HepG2 (cell line): ENCODE data around the gene RIPPLY1. TPM values are rescaled to one million over a fixed set of nuclear protein-coding genes. Genes with fewer than 3 reads are reported as not detected.

Experiments used
- CHCHD3 ChIP-seq: sonication (generic); formaldehyde crosslinking; IDR thresholded peaks from 2 replicates; pipeline ENCODE4 v1.8.0; 2022; ENCODE audit warnings: mild to moderate bottlenecking, missing genetic modification reagents, moderate library complexity
- GATA4 ChIP-seq: sonication (generic); IDR thresholded peaks from 2 replicates; pipeline ENCODE4 v1.6.1; 2016; ENCODE audit warnings: antibody characterized with exemption, low read depth, borderline replicate concordance
- HNF4A ChIP-seq: sonication (generic); formaldehyde crosslinking; IDR thresholded peaks from 2 replicates; pipeline ENCODE4 v1.4.0; 2020; ENCODE audit warnings: missing genetic modification reagents
- HNF4G ChIP-seq, 2 experiments: sonication (generic) in 1 of 2; formaldehyde crosslinking in 1 of 2; IDR thresholded peaks; 2 replicates each; pipeline versions ENCODE4 v1.4.0 to v1.6.1; 2011 to 2020; ENCODE audit warnings: borderline replicate concordance in 2 of 2, low read depth in 2 of 2, mild to moderate bottlenecking in 2 of 2, low read length in 1 of 2, missing genetic modification reagents in 1 of 2, moderate library complexity in 1 of 2
- SALL1 ChIP-seq: sonication (generic); formaldehyde crosslinking; IDR thresholded peaks from 2 replicates; pipeline ENCODE4 v1.8.0; 2022; ENCODE audit warnings: mild to moderate bottlenecking, missing genetic modification reagents
- ZNF776 ChIP-seq: sonication (generic); formaldehyde crosslinking; IDR thresholded peaks from 2 replicates; pipeline ENCODE4 v1.4.0; 2020; ENCODE audit warnings: mild to moderate bottlenecking, missing genetic modification reagents
- polyA plus RNA-seq, 8 experiments: library from polyadenylated mRNA; depleted of rRNA in 3 of 8; stranded (reverse) in 7 of 8; unstranded in 1 of 8; fragments of >200 nt; fragmentation: Illumina TruSeq in 4 of 8; extraction: Trizol in 4 of 8; gene quantifications; 2 replicates each; pipeline versions ENCODE4 v1.2.1 to v1.2.3, GENCODE V29; 2011 to 2016; ENCODE audit warnings: low read depth in 4 of 8, missing spikeins in 1 of 8, mixed read lengths in 1 of 8; ENCODE audit not compliant: insufficient read depth in 1 of 8
- total RNA-seq, 5 experiments: library from RNA; depleted of rRNA; stranded (reverse); fragments of >200 nt; fragmentation: Illumina TruSeq; extraction: Trizol; gene quantifications; 2 replicates each; pipeline ENCODE4 v1.2.3, GENCODE V29; 2016; ENCODE audit warnings: low read depth in 1 of 5
- TF ChIP-seq, protein P1 (sequence below): sonication (generic); formaldehyde crosslinking; conservative IDR thresholded peaks from 2 replicates; pipeline ENCODE4 v1.4.0; 2020; ENCODE audit warnings: missing genetic modification reagents
- TF ChIP-seq, protein P2 (sequence below): fragments of 450-650 bp; IDR thresholded peaks from 2 replicates; pipeline ENCODE4 v1.6.1; 2016
- TF ChIP-seq, protein P3 (sequence below): sonication (generic); formaldehyde crosslinking; IDR thresholded peaks from 2 replicates; pipeline ENCODE4 v1.8.1; 2023; ENCODE audit warnings: mild to moderate bottlenecking, missing genetic modification reagents

Gene RIPPLY1
- total and polyA plus RNA-seq, 2 of the 13 experiments (the other 11 are each of a cell fraction or from before 2014, with no cell fraction given): 0.41 to 0.49 TPM

DNA sequence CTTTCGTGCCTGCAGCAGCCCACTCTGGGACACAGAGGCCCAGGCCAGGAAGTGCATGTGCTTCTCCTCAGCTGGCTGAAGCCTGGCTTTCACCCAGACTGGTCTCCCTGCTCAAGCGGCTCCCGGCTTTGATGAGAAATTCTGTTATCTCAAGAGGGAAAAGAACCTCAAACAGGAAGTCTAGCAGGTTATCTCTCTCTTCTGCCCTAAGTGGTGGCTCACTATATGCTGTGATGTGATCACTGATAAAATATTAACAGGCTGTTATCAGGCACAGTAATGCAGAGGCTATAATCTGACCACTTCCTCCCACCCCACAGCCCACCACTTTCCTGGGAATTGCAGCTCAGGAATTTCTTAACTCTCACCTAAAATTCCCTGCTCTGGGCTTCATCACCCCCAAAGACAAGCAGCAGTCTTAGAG, 30.4 kb upstream of the RIPPLY1 start (continued):
- TF ChIP-seq SALL1 (peak; percentile 59; the same call in 1 of the 2 replicates), CHCHD3 (CRISPR knock-in tag) (no peak), HNF4G (IDR thresholded peaks at IDR 0.05; ENCODE audit: borderline replicate concordance, low read depth, low read length) (peak; percentile 37; the same call in 1 of the 2 replicates), HNF4G (CRISPR knock-in tag; IDR thresholded peaks at IDR 0.05; ENCODE audit: borderline replicate concordance, low read depth) (no peak), HNF4A (CRISPR knock-in tag) (0 out of 2 replicates have a peak, but pooled peaks have one; percentile 11), GATA4 (peak; percentile 89), ZNF776 (no peak)
- TF ChIP-seq, protein P1, sequence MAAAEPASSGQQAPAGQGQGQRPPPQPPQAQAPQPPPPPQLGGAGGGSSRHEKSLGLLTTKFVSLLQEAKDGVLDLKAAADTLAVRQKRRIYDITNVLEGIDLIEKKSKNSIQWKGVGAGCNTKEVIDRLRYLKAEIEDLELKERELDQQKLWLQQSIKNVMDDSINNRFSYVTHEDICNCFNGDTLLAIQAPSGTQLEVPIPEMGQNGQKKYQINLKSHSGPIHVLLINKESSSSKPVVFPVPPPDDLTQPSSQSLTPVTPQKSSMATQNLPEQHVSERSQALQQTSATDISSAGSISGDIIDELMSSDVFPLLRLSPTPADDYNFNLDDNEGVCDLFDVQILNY (CRISPR knock-in tag): no peak
- TF ChIP-seq, protein P2, sequence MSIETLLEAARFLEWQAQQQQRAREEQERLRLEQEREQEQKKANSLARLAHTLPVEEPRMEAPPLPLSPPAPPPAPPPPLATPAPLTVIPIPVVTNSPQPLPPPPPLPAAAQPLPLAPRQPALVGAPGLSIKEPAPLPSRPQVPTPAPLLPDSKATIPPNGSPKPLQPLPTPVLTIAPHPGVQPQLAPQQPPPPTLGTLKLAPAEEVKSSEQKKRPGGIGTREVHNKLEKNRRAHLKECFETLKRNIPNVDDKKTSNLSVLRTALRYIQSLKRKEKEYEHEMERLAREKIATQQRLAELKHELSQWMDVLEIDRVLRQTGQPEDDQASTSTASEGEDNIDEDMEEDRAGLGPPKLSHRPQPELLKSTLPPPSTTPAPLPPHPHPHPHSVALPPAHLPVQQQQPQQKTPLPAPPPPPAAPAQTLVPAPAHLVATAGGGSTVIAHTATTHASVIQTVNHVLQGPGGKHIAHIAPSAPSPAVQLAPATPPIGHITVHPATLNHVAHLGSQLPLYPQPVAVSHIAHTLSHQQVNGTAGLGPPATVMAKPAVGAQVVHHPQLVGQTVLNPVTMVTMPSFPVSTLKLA: no peak
- TF ChIP-seq, protein P3, sequence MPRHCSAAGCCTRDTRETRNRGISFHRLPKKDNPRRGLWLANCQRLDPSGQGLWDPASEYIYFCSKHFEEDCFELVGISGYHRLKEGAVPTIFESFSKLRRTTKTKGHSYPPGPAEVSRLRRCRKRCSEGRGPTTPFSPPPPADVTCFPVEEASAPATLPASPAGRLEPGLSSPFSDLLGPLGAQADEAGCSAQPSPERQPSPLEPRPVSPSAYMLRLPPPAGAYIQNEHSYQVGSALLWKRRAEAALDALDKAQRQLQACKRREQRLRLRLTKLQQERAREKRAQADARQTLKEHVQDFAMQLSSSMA (CRISPR knock-in tag): no peak
